Activated gamma-delta T cell treated with anti-CD3 and anti-CD28 coated beads, Interleukin-2, amount 50 U/mL, for 16 hours (primary cell): Measurements from ENCODE around the gene SMAD5.

ENCODE experiments used
- DNase-seq: peaks from one replicate; pipeline ENCODE4 v3.0.0-alpha.2; 2020; ENCODE audit warnings: low read depth

The SMAD5 gene

GRCh38 chr5:136132557-136133221 lies at the start of gene SMAD5:
TSS of gene SMAD5 (plus strand) at chr5:136132845. CDS start at chr5:136153761, 20,916 bp downstream.
- DNase-seq: peak; percentile 72

DNA sequence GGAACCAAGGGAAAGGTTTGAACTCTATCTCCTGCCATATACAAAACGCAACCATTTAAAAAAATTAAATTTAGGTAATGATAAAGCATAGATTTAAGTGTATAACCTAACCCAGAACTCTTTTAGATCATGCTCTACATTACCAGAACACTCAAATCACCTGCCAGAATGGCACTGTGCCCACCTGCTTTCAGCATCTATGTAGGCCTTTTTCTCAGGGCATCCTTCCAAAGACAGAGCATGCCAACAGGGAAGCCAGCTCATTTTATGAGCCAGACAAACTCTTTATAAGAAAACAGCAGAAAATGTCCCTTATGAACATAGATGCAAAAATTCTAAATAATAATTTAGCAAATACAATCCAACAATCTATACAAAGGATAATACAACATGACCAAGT lies 47.9 kb upstream of the SMAD5 start:
- no peak for DNase-seq

DNA sequence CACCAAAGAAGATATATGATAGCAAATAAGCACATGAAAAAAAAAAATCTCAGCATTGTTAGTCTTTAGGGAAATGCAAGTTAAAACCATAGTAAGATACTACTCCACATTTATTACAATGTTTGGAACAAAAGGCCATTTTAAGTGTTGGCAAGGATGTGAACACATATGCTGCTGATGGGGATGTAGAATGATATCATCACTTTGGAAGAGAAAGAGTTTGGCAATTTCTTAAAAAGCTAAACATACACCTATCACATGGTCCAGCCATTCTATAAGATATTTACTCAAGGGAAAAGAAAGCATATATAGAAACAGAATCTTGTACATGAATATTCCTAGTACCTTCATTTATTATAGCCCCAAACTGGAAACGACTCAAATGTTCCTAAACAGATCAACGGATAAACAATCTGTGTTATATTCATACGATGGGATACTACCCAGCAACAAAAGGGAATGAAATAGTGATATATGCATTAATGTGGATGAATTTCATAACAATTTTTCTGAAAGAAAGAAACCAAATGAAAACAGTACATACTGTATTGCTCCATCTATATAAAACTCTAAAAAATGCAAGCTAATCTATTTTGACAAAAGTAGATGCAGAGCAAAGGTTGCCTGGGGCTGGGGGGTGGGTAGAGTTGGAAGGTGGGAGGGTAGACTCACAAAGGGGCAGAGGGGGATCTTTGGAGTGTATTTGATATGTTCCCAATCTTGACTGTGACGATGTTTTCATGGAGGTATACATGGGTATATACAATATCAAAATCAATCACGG lies 45.7 kb upstream of the SMAD5 start:
- DNase-seq: no peak

DNA sequence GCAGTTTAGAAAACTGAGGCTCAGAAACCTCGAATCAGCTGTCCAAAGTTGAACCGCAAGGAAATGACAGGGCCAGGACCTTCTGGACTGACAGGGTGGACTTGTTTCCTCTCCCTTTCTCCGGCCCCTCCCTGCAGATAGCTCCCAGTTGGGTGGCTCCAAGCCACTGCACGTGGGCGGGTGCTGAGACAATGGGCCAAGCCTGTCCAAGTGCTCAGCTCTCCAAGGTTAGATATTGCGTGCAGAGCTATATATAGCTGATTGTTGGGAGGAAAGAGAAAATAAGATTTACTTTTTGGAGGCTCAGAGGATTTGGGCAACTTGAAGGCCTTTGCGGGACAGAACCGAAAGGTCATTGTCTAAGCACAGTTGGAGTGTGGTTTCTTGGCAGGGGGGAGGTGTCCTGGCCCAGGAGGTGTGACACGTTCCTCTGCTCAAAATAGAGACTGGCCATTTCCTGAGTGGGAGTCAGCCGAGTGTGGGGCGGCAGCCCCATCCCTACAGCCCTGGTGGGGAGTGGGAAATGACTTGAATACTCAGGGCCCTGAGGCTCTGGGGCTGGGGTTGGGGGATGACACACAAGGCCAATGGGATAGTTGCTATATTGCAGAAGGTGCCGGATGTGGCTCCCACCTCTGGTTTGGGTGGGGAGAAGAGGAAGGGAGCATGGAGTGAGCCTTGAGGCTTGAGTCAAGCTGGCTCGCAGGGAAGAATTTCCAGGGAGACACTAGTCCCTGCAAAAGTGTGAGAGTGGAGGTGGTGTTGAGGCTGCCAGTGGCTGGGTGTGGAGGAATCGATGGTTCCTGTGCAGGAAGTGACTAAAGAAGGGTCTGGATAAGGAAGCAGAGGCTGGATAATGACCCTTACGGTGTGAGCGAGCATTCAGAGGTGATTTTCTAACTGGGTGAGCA lies 44.4 kb upstream of the SMAD5 start:
- DNase-seq: no peak

DNA sequence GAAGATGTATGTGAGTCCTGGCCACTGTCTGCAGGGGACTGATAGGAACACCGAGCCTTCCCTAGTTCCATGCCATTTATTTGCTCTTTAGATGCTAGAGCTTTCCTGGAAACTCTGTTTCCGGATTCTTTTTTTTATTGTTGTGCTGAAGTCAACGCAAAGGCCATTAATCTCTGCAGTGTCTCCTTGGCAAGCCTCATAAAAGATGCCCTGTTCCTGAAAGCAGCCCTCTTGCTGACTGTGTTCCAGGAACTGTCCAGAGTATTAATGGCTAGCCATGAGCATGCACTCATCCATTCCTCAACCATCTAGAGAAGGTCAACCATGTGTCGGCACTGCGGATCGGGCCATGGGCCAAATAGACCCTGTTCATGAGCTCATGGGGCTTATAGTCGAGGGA lies 42.9 kb upstream of the SMAD5 start:
- no peak for DNase-seq

GRCh38 chr5:136090319-136090718 lies 42.3 kb upstream of the SMAD5 start:
- no peak for DNase-seq

DNA sequence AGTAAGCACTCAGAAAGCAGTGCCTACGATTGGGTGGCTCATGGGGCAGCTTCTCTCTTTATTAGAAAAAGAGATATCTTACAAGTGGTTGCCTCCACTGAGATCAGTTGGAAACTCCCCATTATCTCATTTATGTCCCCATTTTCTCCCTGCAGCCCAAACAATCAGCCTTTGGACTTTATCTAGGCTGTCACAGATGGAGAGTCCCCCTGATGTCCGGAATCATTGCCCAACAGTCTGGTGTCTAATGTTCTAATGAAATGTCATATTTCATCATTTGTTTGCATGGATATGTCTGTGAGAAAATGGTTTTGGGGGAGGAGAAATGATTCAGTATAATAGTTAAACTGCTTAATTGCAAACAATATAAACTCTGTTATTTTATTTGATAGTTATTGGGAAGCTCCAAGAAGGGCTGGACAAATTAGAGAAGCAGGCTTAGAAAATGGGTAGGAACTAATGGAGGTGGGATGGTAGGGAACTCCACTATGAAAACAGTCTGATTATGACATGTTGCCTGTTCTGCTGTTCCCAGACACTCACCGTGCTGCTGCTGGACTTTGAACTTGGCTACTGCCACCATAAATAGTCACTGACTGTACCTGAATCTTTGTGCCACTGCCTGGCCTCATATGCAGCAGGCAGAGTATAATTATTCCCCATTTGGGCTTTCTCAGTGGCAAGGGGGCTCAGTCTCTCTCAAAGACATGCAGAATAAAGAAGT lies 38.3 kb upstream of the SMAD5 start:
- no peak for DNase-seq

- no peak for DNase-seq
These were observed 37.6 kb upstream of the SMAD5 start for GRCh38 chr5:136094913-136095641.

GRCh38 chr5:136098176-136098575 lies 34.5 kb upstream of the SMAD5 start:
- DNase-seq: no peak

DNA sequence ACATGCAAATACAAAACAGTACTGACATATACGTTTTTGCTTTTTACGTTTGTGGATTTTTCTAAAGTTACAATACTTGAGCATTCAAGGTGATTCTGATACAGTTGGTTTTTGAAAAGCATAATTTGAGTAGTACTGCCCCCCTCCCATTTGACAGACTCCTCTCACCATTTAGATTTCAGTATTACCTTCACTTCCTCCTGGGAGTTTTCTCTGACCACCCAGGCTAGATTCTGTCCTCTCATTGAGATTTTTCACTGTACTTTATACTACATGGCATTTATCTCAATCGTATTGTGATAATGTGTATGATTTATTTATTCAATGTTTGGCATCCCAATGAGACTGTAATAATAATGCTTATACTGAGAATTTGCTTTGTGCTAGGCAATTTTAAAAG lies 32.8 kb upstream of the SMAD5 start:
- DNase-seq: no peak

DNA sequence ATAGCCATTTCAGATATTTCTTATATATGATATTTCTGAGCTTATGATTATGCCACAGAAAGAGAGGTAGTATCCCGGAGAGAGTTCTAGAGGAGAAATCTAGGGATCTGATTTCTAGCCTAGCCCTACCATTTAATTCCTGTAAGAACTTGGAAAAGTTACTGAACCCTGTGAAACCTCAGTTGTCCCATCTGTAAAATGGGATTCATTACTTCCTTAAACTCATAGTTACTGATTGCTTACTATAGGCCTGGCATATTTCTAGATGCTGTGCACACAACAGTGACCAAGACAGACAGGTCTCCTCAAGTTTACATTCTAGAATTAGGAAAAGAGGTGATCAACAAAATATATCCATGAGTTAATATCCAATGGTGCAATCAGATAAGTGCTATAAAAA lies 30.8 kb upstream of the SMAD5 start:
- DNase-seq: no peak

- DNase-seq: no peak
These were observed 29.5 kb upstream of the SMAD5 start for GRCh38 chr5:136103118-136103517.

- DNase-seq: no peak
These were observed 28.2 kb upstream of the SMAD5 start for GRCh38 chr5:136104306-136104965.

DNA sequence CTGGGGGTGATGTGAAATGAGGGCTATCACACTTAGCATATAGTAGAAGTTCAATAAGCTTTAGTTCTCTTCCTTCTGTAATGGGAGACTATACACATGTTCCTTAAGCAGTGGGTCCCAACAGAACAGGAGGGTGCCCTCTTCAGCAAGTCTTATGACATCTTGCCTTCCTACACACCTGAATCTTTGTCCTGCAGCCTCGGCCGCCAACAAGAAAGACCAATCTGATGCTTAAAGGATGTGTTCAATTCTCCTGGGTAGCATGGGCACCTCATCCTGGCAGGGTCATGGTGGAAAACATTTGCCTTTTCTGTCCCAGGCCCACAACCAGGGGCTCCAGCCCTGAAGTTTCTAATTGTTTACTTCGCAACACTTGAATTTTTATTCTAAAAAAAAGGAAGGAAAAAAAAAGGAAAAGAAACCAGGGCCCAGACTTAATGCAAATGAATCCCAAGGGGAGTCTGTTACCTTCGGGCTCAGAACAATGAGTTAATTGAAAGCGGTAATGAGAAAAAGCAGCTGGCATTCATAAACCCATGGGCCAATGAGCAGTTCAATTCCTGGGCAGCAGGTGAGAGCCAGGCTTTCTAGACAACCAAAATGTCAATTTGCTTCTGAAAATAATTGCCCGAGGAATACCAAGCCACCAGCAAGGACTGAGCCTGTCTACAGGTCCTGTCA lies 26.2 kb upstream of the SMAD5 start:
- DNase-seq: no peak

DNA sequence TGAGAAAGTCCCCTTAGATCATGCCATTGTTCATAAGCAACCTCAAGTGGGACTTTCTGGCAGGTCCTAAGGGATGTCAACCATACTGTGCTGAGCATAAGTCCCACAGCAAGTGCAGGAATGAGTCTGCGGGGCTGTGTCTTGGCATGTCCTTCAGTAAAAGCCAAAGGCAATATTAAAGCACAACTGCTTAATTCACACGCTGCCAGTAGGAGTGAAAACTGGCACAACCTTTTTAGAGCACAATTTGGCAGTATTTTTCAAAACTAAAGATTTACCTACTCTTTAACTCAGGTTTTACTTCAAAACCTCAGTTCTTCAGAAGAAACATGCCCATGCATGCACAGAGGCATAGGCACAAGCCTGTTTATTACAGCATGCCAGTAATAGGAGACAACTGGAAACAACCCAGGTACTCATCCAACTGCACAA lies 24.4 kb upstream of the SMAD5 start:
- no peak for DNase-seq

- DNase-seq: no peak
These were observed 23.9 kb upstream of the SMAD5 start for GRCh38 chr5:136108766-136109165.

GRCh38 chr5:136109453-136110135 lies 23.1 kb upstream of the SMAD5 start:
- DNase-seq: no peak

- no peak for DNase-seq
These were observed 19.0 kb upstream of the SMAD5 start for GRCh38 chr5:136113606-136114005.

- no peak for DNase-seq
These were observed 18.1 kb upstream of the SMAD5 start for GRCh38 chr5:136114414-136115125.
